Activated CD8-positive, alpha-beta T cell treated with anti-CD3 and anti-CD28 coated beads, Interleukin-2, amount 10 ng/mL, durations not matched to agents 7 days and 5 days (primary cell): ENCODE results near the gene ZBTB16. TPM values are rescaled to one million over a fixed set of nuclear protein-coding genes. Genes with fewer than 3 reads are reported as not detected.

Source experiments
- ATAC-seq: fragments of 150-1000 bp; cut with Tn5 transposase; one replicate; pipeline ENCODE4 v1.10.0; 2021; ENCODE audit warnings: moderate library complexity
- CTCF ChIA-PET: fragments of 350-600 bp; sonication (Branson Sonifier 250); formaldehyde crosslinking; loops from one replicate; lab custom pipeline; 2021; ENCODE audit warnings: antibody characterized with exemption; lab: Charles Lee
- POLR2A ChIA-PET: fragments of 350-600 bp; sonication (Branson Sonifier 250); formaldehyde crosslinking; loops from one replicate; lab custom pipeline; 2021; ENCODE audit warnings: antibody characterized with exemption; lab: Charles Lee
- DNase-seq: peaks from one replicate; pipeline ENCODE4 v3.0.0-alpha.2; 2020
- H3K27ac Mint-ChIP-seq: one replicate; pipeline ENCODE4 v1.8.0; 2021; ENCODE audit warnings: mild to moderate bottlenecking, mixed read lengths
- H3K27me3 Mint-ChIP-seq: one replicate; pipeline ENCODE4 v1.8.0; 2021; ENCODE audit warnings: low read depth, mixed read lengths
- H3K36me3 Mint-ChIP-seq: one replicate; pipeline ENCODE4 v1.8.0; 2021; ENCODE audit warnings: low read depth, mixed read lengths
- H3K4me1 Mint-ChIP-seq: one replicate; pipeline ENCODE4 v1.8.0; 2021; ENCODE audit warnings: low read depth, mixed read lengths
- H3K4me3 Mint-ChIP-seq: one replicate; pipeline ENCODE4 v1.8.0; 2021; ENCODE audit warnings: mild to moderate bottlenecking, mixed read lengths
- H3K9me3 Mint-ChIP-seq: one replicate; pipeline ENCODE4 v1.8.0; 2022; ENCODE audit warnings: mixed read lengths; ENCODE audit not compliant: insufficient read depth
- total RNA-seq, 2 experiments: library from RNA; stranded (reverse); gene quantifications; one replicate each; pipeline ENCODE4 v1.2.3, GENCODE V29; 2021

The ZBTB16 gene
- total RNA-seq, 2 experiments from 2014 or later = 16.3 to 16.4 TPM

DNA sequence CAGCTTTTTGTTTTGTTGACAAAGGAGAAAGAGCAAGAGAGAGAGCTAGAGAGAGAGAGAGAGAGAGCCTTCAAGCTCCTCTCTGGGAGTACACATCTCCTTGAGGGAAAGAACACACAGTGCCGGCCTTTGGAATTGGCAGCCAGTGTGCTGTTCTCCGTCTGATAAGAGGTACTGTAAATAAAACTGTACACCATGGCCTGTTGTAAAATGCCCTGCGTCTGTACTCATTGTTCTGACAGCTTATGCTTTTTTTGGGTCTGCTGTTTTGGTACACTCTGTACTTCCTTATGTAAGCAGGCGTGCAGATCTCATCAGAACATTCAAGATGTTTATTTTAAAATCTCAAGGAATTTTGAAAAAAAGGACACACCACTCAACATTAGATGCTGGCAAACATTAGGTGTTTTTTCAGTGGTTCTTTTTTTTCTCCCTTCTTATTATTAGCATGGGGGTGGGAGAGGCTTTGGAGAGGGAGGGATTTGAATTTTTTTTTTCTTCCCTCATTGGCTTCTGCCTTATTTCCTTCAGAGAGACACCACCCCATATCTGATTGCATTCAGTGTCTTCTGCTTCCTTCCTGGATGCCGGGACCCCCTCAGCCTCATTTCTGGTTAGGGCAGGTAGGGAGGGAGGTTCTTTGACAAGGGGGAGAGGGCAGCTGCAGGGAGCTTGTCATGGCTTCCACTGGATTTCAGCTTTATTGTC, 119.9 kb downstream of the ZBTB16 start:
- Mint-ChIP-seq H3K4me1 (peaks cover 81% of the 10 kb centered on the region), H3K27ac (peak overlapping the region; percentile 64), H3K27me3 (no peaks in the 10 kb centered on the region), H3K36me3 (peaks cover 27% of the 10 kb centered on the region), H3K9me3 (no peaks in the 10 kb centered on the region), H3K4me3 (peak overlapping the region; percentile 2)
- DNase-seq (no peak), ATAC-seq (no peak)
- CTCF ChIA-PET = interaction anchor here (1.2 to 8.9 kb wide), 10 partner anchors 10 to 186 kb away, joined by 3 to 89 read pairs (median 6); no protein-coding TSS in a partner anchor
- POLR2A ChIA-PET = interaction anchor here (1.2 to 1.5 kb wide), 3 partner anchors 8 to 20 kb away, joined by 3 to 4 read pairs (median 3); no protein-coding TSS in a partner anchor

- CTCF ChIA-PET = interaction anchor here (0.6 to 8.9 kb wide), 15 partner anchors 9 to 153 kb away, joined by 3 to 89 read pairs (median 4); no protein-coding TSS in a partner anchor
- POLR2A ChIA-PET = interaction anchor here (0.6 to 1.2 kb wide), 4 partner anchors 9 to 885 kb away, joined by 3 to 4 read pairs (median 3); no protein-coding TSS in a partner anchor
- Mint-ChIP-seq H3K4me1 (peaks cover 81% of the 10 kb centered on the region), H3K4me3 (no peak overlapping the region), H3K27ac (peak overlapping the region; percentile 69), H3K9me3 (no peaks in the 10 kb centered on the region), H3K27me3 (no peaks in the 10 kb centered on the region), H3K36me3 (peaks cover 32% of the 10 kb centered on the region)
- ATAC-seq (no peak), DNase-seq (no peak)
Measured at GRCh38 chr11:114180301-114181055, 121.0 kb downstream of the ZBTB16 start.

GRCh38 chr11:114181195-114181594, 121.7 kb downstream of the ZBTB16 start:
- Mint-ChIP-seq H3K4me1 (peaks cover 86% of the 10 kb centered on the region), H3K36me3 (peaks cover 37% of the 10 kb centered on the region), H3K27ac (peak overlapping the region; percentile 98), H3K9me3 (no peaks in the 10 kb centered on the region), H3K4me3 (no peak overlapping the region), H3K27me3 (no peaks in the 10 kb centered on the region)
- DNase-seq (no peak), ATAC-seq (no peak)
- ChIA-PET POLR2A (interaction anchor here (0.6 to 1.0 kb wide), 3 partner anchors 17 to 884 kb away, joined by 3 to 4 read pairs (median 3); no protein-coding TSS in a partner anchor), CTCF (interaction anchor here (0.6 to 8.9 kb wide), 12 partner anchors 8 to 153 kb away, joined by 3 to 89 read pairs (median 4); no protein-coding TSS in a partner anchor)

DNA sequence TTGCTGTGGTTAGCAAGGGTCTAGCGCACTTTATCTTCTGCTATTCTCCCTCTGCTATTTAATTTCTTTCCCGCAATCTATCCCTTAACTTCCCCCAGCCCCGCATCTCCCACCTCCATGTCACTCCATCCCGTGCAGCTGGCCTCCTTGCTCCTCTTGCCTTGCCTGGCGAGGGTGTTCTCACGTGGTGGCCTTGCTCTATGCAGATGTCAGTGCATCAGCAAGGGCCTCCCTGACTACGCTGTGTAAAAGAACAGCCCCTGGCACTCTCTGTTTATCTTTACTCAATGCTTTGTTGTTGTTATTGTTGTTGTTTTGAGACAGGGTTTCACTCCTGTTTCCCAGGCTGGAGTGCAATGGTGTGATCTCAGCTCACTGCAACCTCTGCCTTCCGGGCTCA, 122.2 kb downstream of the ZBTB16 start:
- POLR2A ChIA-PET = interaction anchor here (1.1 kb wide), 1 partner anchor 26 kb away, joined by 3 read pairs; no protein-coding TSS in a partner anchor
- H3K27me3 Mint-ChIP-seq = no peaks in the 10 kb centered on the region
- peaks cover 41% of the 10 kb centered on the region for H3K36me3 Mint-ChIP-seq
- H3K4me3 Mint-ChIP-seq = no peak overlapping the region
- H3K9me3 Mint-ChIP-seq = no peaks in the 10 kb centered on the region
- no peak for DNase-seq
- peak overlapping the region; percentile 98 for H3K27ac Mint-ChIP-seq
- peaks cover 92% of the 10 kb centered on the region for H3K4me1 Mint-ChIP-seq
- CTCF ChIA-PET = interaction anchor here (1.3 to 8.9 kb wide), 6 partner anchors 8 to 187 kb away, joined by 4 to 89 read pairs (median 26); no protein-coding TSS in a partner anchor
- no peak for ATAC-seq

DNA sequence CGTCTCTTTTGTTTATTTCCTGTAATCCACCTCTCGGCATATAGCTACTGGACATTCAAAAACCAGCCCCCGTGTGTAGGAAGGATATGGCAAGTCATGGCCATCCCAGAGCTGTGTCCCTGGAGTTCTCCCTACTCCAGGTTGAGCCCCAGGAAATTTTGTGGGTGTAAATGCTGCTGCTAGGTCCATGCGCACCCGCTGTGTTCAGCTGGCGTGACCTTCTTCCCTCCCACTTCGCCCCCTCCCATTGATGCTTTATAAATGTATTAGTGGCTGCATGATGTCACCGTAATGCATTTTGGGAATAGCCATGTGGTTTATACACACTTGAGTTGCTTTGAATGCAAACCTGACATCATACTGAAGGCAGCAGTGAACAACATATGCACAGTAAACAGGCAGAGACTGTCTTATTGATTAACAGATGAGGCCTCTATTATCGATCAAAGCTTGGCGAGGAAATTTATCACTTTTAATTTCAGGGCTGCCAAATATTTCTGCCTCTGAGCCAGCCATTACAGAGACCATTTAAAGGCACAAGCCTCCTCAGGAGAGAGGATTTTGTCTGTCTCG, 123.0 kb downstream of the ZBTB16 start:
- H3K36me3 Mint-ChIP-seq = peaks cover 49% of the 10 kb centered on the region
- H3K4me1 Mint-ChIP-seq = peaks cover 96% of the 10 kb centered on the region
- ChIA-PET CTCF (interaction anchor here (1.0 to 8.9 kb wide), 13 partner anchors 12 to 188 kb away, joined by 3 to 89 read pairs (median 6); partner anchors contain the start of gene ZBTB16), POLR2A (interaction anchor here (0.7 to 2.8 kb wide), 8 partner anchors 8 to 138 kb away, joined by 3 to 18 read pairs (median 8); no protein-coding TSS in a partner anchor)
- peak overlapping the region; percentile 41 for H3K4me3 Mint-ChIP-seq
- ATAC-seq = no peak
- H3K9me3 Mint-ChIP-seq = no peaks in the 10 kb centered on the region
- H3K27ac Mint-ChIP-seq = peak overlapping the region; percentile 98
- no peak for DNase-seq
- H3K27me3 Mint-ChIP-seq = no peaks in the 10 kb centered on the region

GRCh38 chr11:114183044-114183511, 123.6 kb downstream of the ZBTB16 start:
- CTCF ChIA-PET = interaction anchor here (0.6 to 8.9 kb wide), 17 partner anchors 12 to 188 kb away, joined by 3 to 89 read pairs (median 4); partner anchors contain the start of gene ZBTB16
- DNase-seq = peak; percentile 92
- Mint-ChIP-seq H3K27ac (peak overlapping the region; percentile 98), H3K9me3 (no peaks in the 10 kb centered on the region), H3K27me3 (no peaks in the 10 kb centered on the region), H3K36me3 (peaks cover 53% of the 10 kb centered on the region), H3K4me1 (peaks cover 97% of the 10 kb centered on the region), H3K4me3 (peak overlapping the region; percentile 41)
- POLR2A ChIA-PET = interaction anchor here (0.6 to 2.8 kb wide), 11 partner anchors 8 to 139 kb away, joined by 3 to 18 read pairs (median 6); no protein-coding TSS in a partner anchor
- ATAC-seq = peak; percentile 95

DNA sequence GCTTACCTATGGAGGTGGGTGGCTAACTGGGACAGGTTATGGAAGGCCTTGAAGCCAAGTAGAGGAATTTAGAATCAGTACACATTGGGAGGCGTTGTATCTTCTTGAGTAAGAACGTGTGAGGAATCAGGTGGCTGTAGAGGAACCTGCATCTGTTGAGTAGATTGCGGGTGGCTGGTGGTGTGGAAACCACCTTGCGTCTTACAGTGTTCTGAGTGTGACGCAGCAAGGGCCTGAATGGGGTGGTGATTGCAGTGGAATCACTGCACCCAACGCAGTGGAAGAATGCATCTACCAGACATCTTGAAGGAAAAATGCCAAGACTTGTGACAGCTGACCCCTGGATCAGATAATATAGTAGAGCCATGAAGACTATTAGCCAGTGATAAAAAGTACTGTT, 125.9 kb downstream of the ZBTB16 start:
- DNase-seq (no peak), ATAC-seq (no peak)
- Mint-ChIP-seq H3K27me3 (no peaks in the 10 kb centered on the region), H3K27ac (peak overlapping the region; percentile 59), H3K4me1 (peaks cover 86% of the 10 kb centered on the region), H3K9me3 (no peaks in the 10 kb centered on the region), H3K4me3 (no peak overlapping the region), H3K36me3 (peaks cover 69% of the 10 kb centered on the region)
- ChIA-PET POLR2A (interaction anchor here (2.8 kb wide), 1 partner anchor 13 kb away, joined by 18 read pairs; no protein-coding TSS in a partner anchor), CTCF (interaction anchor here (0.9 to 8.9 kb wide), 3 partner anchors 9 to 76 kb away, joined by 5 to 89 read pairs (median 73); no protein-coding TSS in a partner anchor)

DNA sequence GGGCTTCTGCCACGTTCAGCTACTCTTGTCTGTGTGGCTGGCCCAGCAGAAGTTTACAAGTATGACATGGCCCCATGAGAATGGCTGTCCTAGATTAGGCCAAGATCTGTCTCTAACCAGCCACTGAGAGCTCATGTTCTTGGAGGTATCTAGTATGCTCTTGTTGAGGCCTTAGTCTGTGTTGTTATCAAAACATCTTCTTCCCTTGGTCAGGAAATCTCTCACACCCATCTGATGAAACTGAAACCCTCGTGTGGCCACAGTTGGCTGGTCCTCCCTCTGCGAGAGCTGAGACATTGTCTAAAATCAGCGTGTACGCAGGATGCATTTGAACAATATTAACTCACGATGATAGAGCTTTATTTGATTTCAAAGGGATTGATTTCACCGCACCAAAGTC, 127.7 kb downstream of the ZBTB16 start:
- Mint-ChIP-seq H3K27me3 (no peaks in the 10 kb centered on the region), H3K4me3 (no peak overlapping the region), H3K4me1 (peaks cover 69% of the 10 kb centered on the region), H3K9me3 (peaks cover 9% of the 10 kb centered on the region), H3K36me3 (peaks cover 78% of the 10 kb centered on the region), H3K27ac (peak overlapping the region; percentile 84)
- ATAC-seq (no peak), DNase-seq (no peak)
- ChIA-PET POLR2A (no interaction called here), CTCF (interaction anchor here (0.7 to 1.3 kb wide), 7 partner anchors 9 to 149 kb away, joined by 3 to 6 read pairs (median 3); no protein-coding TSS in a partner anchor)

GRCh38 chr11:114188851-114189570, 129.5 kb downstream of the ZBTB16 start:
- H3K4me1 Mint-ChIP-seq = peaks cover 62% of the 10 kb centered on the region

DNA sequence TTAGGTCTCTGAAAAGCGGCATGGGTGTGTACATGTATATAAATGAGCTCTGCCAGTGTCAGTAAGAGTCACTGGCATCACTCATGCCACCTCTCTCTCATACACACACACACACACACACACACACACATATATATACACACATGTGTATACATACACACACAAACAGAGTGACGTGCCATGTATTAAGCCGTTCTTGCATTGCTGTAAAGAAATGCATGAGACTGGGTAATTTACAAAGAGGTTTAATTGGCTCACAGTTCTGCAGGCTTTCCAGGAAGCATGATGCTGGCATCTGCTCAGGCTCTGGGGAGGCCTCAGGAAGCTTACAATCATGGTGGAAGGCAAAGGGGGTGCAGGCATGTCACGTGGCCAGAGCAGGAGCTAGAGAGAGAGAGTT, 131.1 kb downstream of the ZBTB16 start:
- Mint-ChIP-seq H3K4me3 (no peak overlapping the region), H3K27ac (no peak overlapping the region), H3K27me3 (no peaks in the 10 kb centered on the region), H3K36me3 (peaks cover 58% of the 10 kb centered on the region), H3K9me3 (peaks cover 9% of the 10 kb centered on the region), H3K4me1 (peaks cover 59% of the 10 kb centered on the region)
- ATAC-seq = no peak
- ChIA-PET CTCF (interaction anchor here (1.6 kb wide), 1 partner anchor 10 kb away, joined by 7 read pairs; no protein-coding TSS in a partner anchor), POLR2A (no interaction called here)
- DNase-seq = no peak

More at GRCh38 chr11:114188851-114189570, 129.5 kb downstream of the ZBTB16 start:
- ChIA-PET POLR2A (no interaction called here), CTCF (interaction anchor here (1.2 to 1.6 kb wide), 3 partner anchors 8 to 72 kb away, joined by 3 to 7 read pairs (median 4); no protein-coding TSS in a partner anchor)
- ATAC-seq = no peak
- H3K27me3 Mint-ChIP-seq = no peaks in the 10 kb centered on the region
- peaks cover 9% of the 10 kb centered on the region for H3K9me3 Mint-ChIP-seq
- DNase-seq = no peak
- H3K27ac Mint-ChIP-seq = peak overlapping the region; percentile 22
- H3K36me3 Mint-ChIP-seq = peaks cover 70% of the 10 kb centered on the region
- H3K4me3 Mint-ChIP-seq = no peak overlapping the region
